Measurements from ENCODE around the gene ZRANB3. TPM values are rescaled to one million over a fixed set of nuclear protein-coding genes. Genes with fewer than 3 reads are reported as not detected.

ZRANB3 gene
- polyA plus RNA-seq, 1 donor (not counting 4 experiments of a cell fraction or from before 2014, with no cell fraction given), result 10.6 TPM

DNA sequence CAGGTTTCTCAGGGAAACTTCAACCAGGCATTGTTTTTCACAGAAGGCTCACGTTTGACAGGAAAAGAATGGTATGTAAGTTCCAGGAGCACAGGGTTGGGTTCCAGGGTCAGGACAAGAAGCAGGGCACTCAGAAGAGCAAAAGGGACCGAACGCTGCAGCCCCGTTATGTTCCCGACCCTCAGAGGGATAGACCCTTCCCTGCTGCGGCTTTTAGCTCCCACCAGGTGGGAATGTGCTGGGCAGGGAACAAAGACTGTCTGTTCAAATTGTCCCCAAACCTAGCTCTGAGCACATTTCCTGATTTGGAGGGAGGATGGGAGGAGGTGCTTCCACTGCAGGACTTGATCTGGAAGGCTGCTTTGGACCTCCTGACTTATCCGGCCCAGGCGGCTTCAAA, 348.8 kb downstream of the ZRANB3 start:
- H3K9ac ChIP-seq (ENCODE audit: control insufficient read depth, extremely low read depth, insufficient read depth, low read length), result no peak overlapping the region
- H3K27ac ChIP-seq (ENCODE audit: control insufficient read depth, insufficient read depth, low read length), result no peak overlapping the region
- H3K9me1 ChIP-seq (ENCODE audit: control insufficient read depth, extremely low read depth, insufficient read depth, low read length), result no peaks in the 10 kb centered on the region
- H3K4me1 ChIP-seq (ENCODE audit: control insufficient read depth, extremely low read depth, insufficient read depth, low read length), result no peaks in the 10 kb centered on the region
- H4K20me1 ChIP-seq (ENCODE audit: control insufficient read depth, extremely low read depth, insufficient read depth, low read length), result no peaks in the 10 kb centered on the region
- H3K4me3 ChIP-seq (ENCODE audit: control insufficient read depth in 2 of 3, extremely low read depth in 1 of 3, insufficient read depth in 2 of 3, low read depth in 1 of 3, low read length in 3 of 3), result no peak overlapping the region
- DNase-seq (ENCODE audit: low read depth, low spot score) (no peak), FAIRE-seq (no peak)
- H3K79me2 ChIP-seq (ENCODE audit: control insufficient read depth, insufficient read depth, low read length), result no peaks in the 10 kb centered on the region
- TF ChIP-seq, protein P1, sequence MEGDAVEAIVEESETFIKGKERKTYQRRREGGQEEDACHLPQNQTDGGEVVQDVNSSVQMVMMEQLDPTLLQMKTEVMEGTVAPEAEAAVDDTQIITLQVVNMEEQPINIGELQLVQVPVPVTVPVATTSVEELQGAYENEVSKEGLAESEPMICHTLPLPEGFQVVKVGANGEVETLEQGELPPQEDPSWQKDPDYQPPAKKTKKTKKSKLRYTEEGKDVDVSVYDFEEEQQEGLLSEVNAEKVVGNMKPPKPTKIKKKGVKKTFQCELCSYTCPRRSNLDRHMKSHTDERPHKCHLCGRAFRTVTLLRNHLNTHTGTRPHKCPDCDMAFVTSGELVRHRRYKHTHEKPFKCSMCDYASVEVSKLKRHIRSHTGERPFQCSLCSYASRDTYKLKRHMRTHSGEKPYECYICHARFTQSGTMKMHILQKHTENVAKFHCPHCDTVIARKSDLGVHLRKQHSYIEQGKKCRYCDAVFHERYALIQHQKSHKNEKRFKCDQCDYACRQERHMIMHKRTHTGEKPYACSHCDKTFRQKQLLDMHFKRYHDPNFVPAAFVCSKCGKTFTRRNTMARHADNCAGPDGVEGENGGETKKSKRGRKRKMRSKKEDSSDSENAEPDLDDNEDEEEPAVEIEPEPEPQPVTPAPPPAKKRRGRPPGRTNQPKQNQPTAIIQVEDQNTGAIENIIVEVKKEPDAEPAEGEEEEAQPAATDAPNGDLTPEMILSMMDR (optimal IDR thresholded peaks at IDR 0.05 in 1 of 3, IDR thresholded peaks at IDR 0.05 in 1 of 3, conservative IDR thresholded peaks at IDR 0.05 in 1 of 3; ENCODE audit: extremely low read depth in 1 of 3, insufficient read depth in 2 of 3, low read length in 3 of 3), result no peak
- TF ChIP-seq EZH2 (IDR thresholded peaks at IDR 0.05; ENCODE audit: low read length), result no peak
- no peak overlapping the region for H3K4me2 ChIP-seq (ENCODE audit: control insufficient read depth, extremely low read depth, insufficient read depth, low read depth, low read length)
- H2AFZ ChIP-seq (ENCODE audit: control insufficient read depth, low read length), result no peak overlapping the region
- peaks cover 0 to 6% of the 10 kb centered on the region in 2 experiments for H3K36me3 ChIP-seq (ENCODE audit: control insufficient read depth in 2 of 2, extremely low read depth in 1 of 2, insufficient read depth in 2 of 2, low read length in 2 of 2)
- dilution Hi-C loops (cut with MboI; ENCODE audit: extremely low pct_ligation_motif_present, low sequenced_read_pairs), result no loop called here
- no peaks in the 10 kb centered on the region for H3K9me3 ChIP-seq (ENCODE audit: control insufficient read depth, low read depth, low read length)
- H3K27me3 ChIP-seq (ENCODE audit: control insufficient read depth, extremely low read depth, insufficient read depth, low read length), result no peaks in the 10 kb centered on the region

DNA sequence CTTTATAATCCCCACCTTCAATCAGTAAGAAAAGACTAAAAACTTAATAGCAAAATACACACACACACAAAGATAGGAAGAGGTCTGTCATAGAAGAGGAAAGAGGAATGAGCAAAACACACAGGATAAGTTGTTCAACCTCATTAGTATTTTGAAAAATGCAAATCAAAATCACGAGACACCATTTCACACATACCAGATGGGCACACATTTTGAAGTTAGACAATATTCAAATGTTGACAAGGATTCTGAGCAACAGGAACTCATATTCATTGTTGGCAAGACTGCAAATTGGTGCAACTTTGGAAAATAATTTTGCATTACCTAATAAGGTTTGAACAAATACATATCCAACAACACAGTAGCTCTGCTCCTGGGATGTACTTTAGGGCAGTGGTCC, 351.3 kb downstream of the ZRANB3 start:
- H3K36me3 ChIP-seq (ENCODE audit: control insufficient read depth in 2 of 2, extremely low read depth in 1 of 2, insufficient read depth in 2 of 2, low read length in 2 of 2), result peaks cover 0 to 6% of the 10 kb centered on the region in 2 experiments
- H3K9me1 ChIP-seq (ENCODE audit: control insufficient read depth, extremely low read depth, insufficient read depth, low read length), result no peaks in the 10 kb centered on the region
- no peaks in the 10 kb centered on the region for H3K79me2 ChIP-seq (ENCODE audit: control insufficient read depth, insufficient read depth, low read length)
- H4K20me1 ChIP-seq (ENCODE audit: control insufficient read depth, extremely low read depth, insufficient read depth, low read length), result no peaks in the 10 kb centered on the region
- no peak overlapping the region for H3K4me3 ChIP-seq (ENCODE audit: control insufficient read depth in 2 of 3, extremely low read depth in 1 of 3, insufficient read depth in 2 of 3, low read depth in 1 of 3, low read length in 3 of 3)
- TF ChIP-seq, protein P1 (optimal IDR thresholded peaks at IDR 0.05 in 1 of 3, IDR thresholded peaks at IDR 0.05 in 1 of 3, conservative IDR thresholded peaks at IDR 0.05 in 1 of 3; ENCODE audit: extremely low read depth in 1 of 3, insufficient read depth in 2 of 3, low read length in 3 of 3), result no peak
- TF ChIP-seq EZH2 (IDR thresholded peaks at IDR 0.05; ENCODE audit: low read length), result no peak
- H3K9me3 ChIP-seq (ENCODE audit: control insufficient read depth, low read depth, low read length), result no peaks in the 10 kb centered on the region
- no peak overlapping the region for H3K9ac ChIP-seq (ENCODE audit: control insufficient read depth, extremely low read depth, insufficient read depth, low read length)
- no peaks in the 10 kb centered on the region for H3K4me1 ChIP-seq (ENCODE audit: control insufficient read depth, extremely low read depth, insufficient read depth, low read length)
- H3K27me3 ChIP-seq (ENCODE audit: control insufficient read depth, extremely low read depth, insufficient read depth, low read length), result no peaks in the 10 kb centered on the region
- no peak overlapping the region for H2AFZ ChIP-seq (ENCODE audit: control insufficient read depth, low read length)
- DNase-seq (ENCODE audit: low read depth, low spot score) (no peak), FAIRE-seq (no peak)
- no peak overlapping the region for H3K4me2 ChIP-seq (ENCODE audit: control insufficient read depth, extremely low read depth, insufficient read depth, low read depth, low read length)
- dilution Hi-C loops (cut with MboI; ENCODE audit: extremely low pct_ligation_motif_present, low sequenced_read_pairs), result no loop called here
- H3K27ac ChIP-seq (ENCODE audit: control insufficient read depth, insufficient read depth, low read length), result no peak overlapping the region
